Neural progenitor cell (in vitro differentiated cells): ENCODE results near the gene LBH. TPM values are rescaled to one million over a fixed set of nuclear protein-coding genes. Genes with fewer than 3 reads are reported as not detected.
"Not testable (repeated sequence)": the region's sequence is repeated elsewhere in the genome, so short reads cannot be mapped to it uniquely, and the experiment has no call there.

Experiments
- DNase-seq: peaks from one replicate; pipeline ENCODE4 v3.0.0-alpha.2; 2016; ENCODE audit warnings: low spot score
- H2AFZ ChIP-seq: fragments of 200-600 bp; sonication (generic); replicated peaks from 2 replicates; pipeline ENCODE4 v1.6.1; 2016; ENCODE audit warnings: antibody characterized with exemption
- H3F3A ChIP-seq: fragments of 200-600 bp; sonication (generic); 2 replicates; pipeline ENCODE4 v1.6.1; 2016; ENCODE audit warnings: antibody characterized with exemption, low read depth
- H3K27ac ChIP-seq: fragments of 200-600 bp; sonication (generic); 2 replicates; pipeline ENCODE4 v1.5.1; 2016; ENCODE audit warnings: mild to moderate bottlenecking
- H3K27me3 ChIP-seq: fragments of 200-600 bp; sonication (generic); 2 replicates; pipeline ENCODE4 v1.6.1; 2016; ENCODE audit warnings: mild to moderate bottlenecking, moderate library complexity
- H3K36me3 ChIP-seq: fragments of 200-600 bp; sonication (generic); 2 replicates; pipeline ENCODE4 v1.5.1; 2016
- H3K4me1 ChIP-seq: fragments of 200-600 bp; sonication (generic); 2 replicates; pipeline ENCODE4 v1.6.1; 2016; ENCODE audit warnings: mixed run types
- H3K4me2 ChIP-seq: fragments of 200-600 bp; sonication (generic); 2 replicates; pipeline ENCODE4 v1.6.1; 2016
- H3K4me3 ChIP-seq: fragments of 200-600 bp; sonication (generic); 2 replicates; pipeline ENCODE4 v1.5.1; 2016
- H3K79me2 ChIP-seq: fragments of 200-600 bp; sonication (generic); 2 replicates; pipeline ENCODE4 v1.6.1; 2016; ENCODE audit warnings: low read depth
- H3K9ac ChIP-seq: fragments of 200-600 bp; sonication (generic); 2 replicates; pipeline ENCODE4 v1.6.1; 2016
- H3K9me3 ChIP-seq: fragments of 200-600 bp; sonication (generic); 2 replicates; pipeline ENCODE4 v1.5.1; 2016; ENCODE audit warnings: low read depth
- H4K20me1 ChIP-seq: fragments of 200-600 bp; sonication (generic); 2 replicates; pipeline ENCODE4 v1.6.1; 2016; ENCODE audit warnings: low read depth
- H3K27ac Mint-ChIP-seq: 3 replicates; pipeline ENCODE4 v1.8.0; 2021; ENCODE audit warnings: mixed read lengths
- H3K27me3 Mint-ChIP-seq: 2 replicates; pipeline ENCODE4 v1.8.0; 2022; ENCODE audit warnings: low read depth, mild to moderate bottlenecking, inconsistent platforms, moderate library complexity, mixed read lengths; ENCODE audit not compliant: insufficient read depth
- H3K36me3 Mint-ChIP-seq: 3 replicates; pipeline ENCODE4 v1.8.0; 2021; ENCODE audit warnings: mixed read lengths
- H3K4me1 Mint-ChIP-seq: 3 replicates; pipeline ENCODE4 v1.8.0; 2021; ENCODE audit warnings: mixed read lengths
- H3K4me3 Mint-ChIP-seq: 3 replicates; pipeline ENCODE4 v1.8.0; 2021; ENCODE audit warnings: mild to moderate bottlenecking, moderate library complexity, mixed read lengths
- H3K9me3 Mint-ChIP-seq: 3 replicates; pipeline ENCODE4 v1.8.0; 2020; ENCODE audit warnings: mixed read lengths
- EZH2 ChIP-seq: fragments of 200-600 bp; sonication (generic); IDR thresholded peaks from 2 replicates; pipeline ENCODE4 v1.6.1; 2017; ENCODE audit warnings: antibody characterized with exemption, mild to moderate bottlenecking, moderate library complexity
- EZH2phosphoT487 ChIP-seq: fragments of 200-600 bp; sonication (generic); IDR thresholded peaks from 2 replicates; pipeline ENCODE4 v1.6.1; 2017; ENCODE audit warnings: antibody characterized with exemption
- total RNA-seq: library from RNA; depleted of rRNA; stranded (reverse); fragments of >200 nt; gene quantifications from 2 replicates; pipeline ENCODE4 v1.2.3, GENCODE V29; 2015; ENCODE audit warnings: low replicate concordance
- TF ChIP-seq, protein P1 (sequence below): fragments of 200-600 bp; sonication (generic); IDR thresholded peaks from 2 replicates; pipeline ENCODE4 v1.5.1; 2017; ENCODE audit warnings: antibody characterized with exemption, mild to moderate bottlenecking

The LBH gene
- total RNA-seq, 1 donor from 2014 or later = 4.2 TPM

GRCh38 chr2:30266705-30267104, 35.4 kb downstream of the LBH start:
- H2AFZ ChIP-seq = no peak overlapping the region
- H3K27ac Mint-ChIP-seq = peak overlapping the region; percentile 62

DNA sequence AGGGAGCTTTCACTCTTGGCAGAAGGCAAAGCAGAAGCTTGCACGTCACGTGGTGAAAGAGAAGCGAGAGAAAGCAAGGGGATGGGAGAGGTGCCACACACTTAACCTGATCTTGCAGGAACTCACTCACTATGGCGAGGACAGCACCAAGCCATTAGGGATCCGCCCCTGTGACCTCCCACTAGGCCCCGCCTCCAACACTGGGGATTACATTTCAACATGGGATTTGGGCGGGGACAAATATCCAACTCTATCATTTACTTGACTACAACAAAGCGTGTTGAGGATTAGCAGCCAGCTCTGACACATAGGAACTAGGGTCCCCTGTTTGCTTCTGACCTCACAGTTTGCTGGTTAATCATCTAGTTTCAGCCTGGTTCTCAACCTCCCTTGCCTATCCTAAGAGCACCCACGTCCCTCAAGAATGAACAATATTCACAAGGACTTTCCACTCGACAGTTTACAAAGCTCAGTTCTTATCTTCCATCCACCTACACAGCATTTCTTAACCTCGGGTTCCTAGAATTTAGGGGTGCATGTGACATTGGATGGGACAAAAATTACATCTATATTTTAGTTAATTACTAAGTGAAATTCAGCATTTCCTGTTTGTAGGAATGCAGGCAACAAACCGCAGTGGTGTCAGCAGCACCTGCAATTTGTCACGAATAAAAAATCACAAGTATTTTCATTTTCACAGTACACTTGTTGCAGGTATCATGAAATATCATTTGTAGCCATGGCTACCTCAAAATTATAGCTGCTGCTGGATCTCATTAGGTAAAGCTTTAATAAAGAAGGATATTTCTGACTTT, 36.0 kb downstream of the LBH start:
- no peak overlapping the region for H3K4me3 ChIP-seq
- H3K36me3 ChIP-seq = no peaks in the 10 kb centered on the region
- H3K4me2 ChIP-seq = no peak overlapping the region
- Mint-ChIP-seq H3K27ac (peak overlapping the region; percentile 62), H3K4me3 (no peak overlapping the region), H3K4me1 (peaks cover 14% of the 10 kb centered on the region), H3K9me3 (peaks cover 4% of the 10 kb centered on the region), H3K27me3 (peaks cover 6% of the 10 kb centered on the region), H3K36me3 (no peaks in the 10 kb centered on the region)
- H4K20me1 ChIP-seq = no peaks in the 10 kb centered on the region
- no peak overlapping the region for H2AFZ ChIP-seq
- no peak overlapping the region for H3K27ac ChIP-seq
- no peaks in the 10 kb centered on the region for H3K27me3 ChIP-seq
- H3K4me1 ChIP-seq = no peaks in the 10 kb centered on the region
- H3K9me3 ChIP-seq = no peaks in the 10 kb centered on the region
- DNase-seq = no peak
- TF ChIP-seq EZH2phosphoT487 = no peak
- TF ChIP-seq, protein P1, sequence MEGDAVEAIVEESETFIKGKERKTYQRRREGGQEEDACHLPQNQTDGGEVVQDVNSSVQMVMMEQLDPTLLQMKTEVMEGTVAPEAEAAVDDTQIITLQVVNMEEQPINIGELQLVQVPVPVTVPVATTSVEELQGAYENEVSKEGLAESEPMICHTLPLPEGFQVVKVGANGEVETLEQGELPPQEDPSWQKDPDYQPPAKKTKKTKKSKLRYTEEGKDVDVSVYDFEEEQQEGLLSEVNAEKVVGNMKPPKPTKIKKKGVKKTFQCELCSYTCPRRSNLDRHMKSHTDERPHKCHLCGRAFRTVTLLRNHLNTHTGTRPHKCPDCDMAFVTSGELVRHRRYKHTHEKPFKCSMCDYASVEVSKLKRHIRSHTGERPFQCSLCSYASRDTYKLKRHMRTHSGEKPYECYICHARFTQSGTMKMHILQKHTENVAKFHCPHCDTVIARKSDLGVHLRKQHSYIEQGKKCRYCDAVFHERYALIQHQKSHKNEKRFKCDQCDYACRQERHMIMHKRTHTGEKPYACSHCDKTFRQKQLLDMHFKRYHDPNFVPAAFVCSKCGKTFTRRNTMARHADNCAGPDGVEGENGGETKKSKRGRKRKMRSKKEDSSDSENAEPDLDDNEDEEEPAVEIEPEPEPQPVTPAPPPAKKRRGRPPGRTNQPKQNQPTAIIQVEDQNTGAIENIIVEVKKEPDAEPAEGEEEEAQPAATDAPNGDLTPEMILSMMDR = no peak
- TF ChIP-seq EZH2 = no peak
- no peaks in the 10 kb centered on the region for H3K79me2 ChIP-seq
- H3K9ac ChIP-seq = no peak overlapping the region
- H3F3A ChIP-seq = no peaks in the 10 kb centered on the region

More at GRCh38 chr2:30266705-30267104, 35.4 kb downstream of the LBH start:
- Mint-ChIP-seq H3K36me3 (no peaks in the 10 kb centered on the region), H3K27me3 (peaks cover 6% of the 10 kb centered on the region), H3K4me3 (no peak overlapping the region), H3K4me1 (peaks cover 14% of the 10 kb centered on the region), H3K9me3 (peaks cover 7% of the 10 kb centered on the region)
- H3K36me3 ChIP-seq = no peaks in the 10 kb centered on the region
- DNase-seq = no peak
- no peak overlapping the region for H3K4me3 ChIP-seq
- H3K9ac ChIP-seq = no peak overlapping the region
- H3K4me1 ChIP-seq = no peaks in the 10 kb centered on the region
- H3K4me2 ChIP-seq = no peak overlapping the region
- H3F3A ChIP-seq = no peaks in the 10 kb centered on the region
- H4K20me1 ChIP-seq = no peaks in the 10 kb centered on the region
- H3K27me3 ChIP-seq = no peaks in the 10 kb centered on the region
- no peak overlapping the region for H3K27ac ChIP-seq
- TF ChIP-seq, protein P1 = no peak
- no peak for TF ChIP-seq EZH2
- no peak for TF ChIP-seq EZH2phosphoT487
- H3K79me2 ChIP-seq = no peaks in the 10 kb centered on the region
- H3K9me3 ChIP-seq = no peaks in the 10 kb centered on the region

GRCh38 chr2:30268296-30268871, 37.0 kb downstream of the LBH start:
- Mint-ChIP-seq H3K27ac (no peak overlapping the region), H3K9me3 (no peaks in the 10 kb centered on the region), H3K27me3 (peaks cover 11% of the 10 kb centered on the region), H3K4me3 (no peak overlapping the region), H3K36me3 (no peaks in the 10 kb centered on the region), H3K4me1 (peaks cover 21% of the 10 kb centered on the region)
- no peak for DNase-seq
- Histone ChIP-seq H2AFZ (no peak overlapping the region), H3K27ac (no peak overlapping the region), H3K4me3 (no peak overlapping the region), H3K4me2 (no peak overlapping the region), H3K9me3 (no peaks in the 10 kb centered on the region), H3F3A (no peaks in the 10 kb centered on the region), H3K79me2 (no peaks in the 10 kb centered on the region), H3K27me3 (no peaks in the 10 kb centered on the region), H3K4me1 (no peaks in the 10 kb centered on the region), H4K20me1 (no peaks in the 10 kb centered on the region), H3K9ac (no peak overlapping the region), H3K36me3 (no peaks in the 10 kb centered on the region)
- TF ChIP-seq EZH2 (no peak), EZH2phosphoT487 (no peak)
- TF ChIP-seq, protein P1 = no peak

- not testable (repeated sequence) for H4K20me1 ChIP-seq, DNase-seq, H3K27ac Mint-ChIP-seq, H3F3A ChIP-seq, H2AFZ ChIP-seq, H3K27ac ChIP-seq, H3K4me3 ChIP-seq, H3K4me2 ChIP-seq, H3K4me1 ChIP-seq, H3K79me2 ChIP-seq, H3K36me3 ChIP-seq, H3K9me3 ChIP-seq, H3K9me3 Mint-ChIP-seq, H3K9ac ChIP-seq, H3K36me3 Mint-ChIP-seq, H3K27me3 ChIP-seq, H3K4me3 Mint-ChIP-seq
- peaks cover 11% of the 10 kb centered on the region for H3K27me3 Mint-ChIP-seq
- H3K4me1 Mint-ChIP-seq = peaks cover 22% of the 10 kb centered on the region
Observed at GRCh38 chr2:30269114-30269770, 37.9 kb downstream of the LBH start.
